ENCODE data around the gene GPR150.
"Not testable (repeated sequence)": the region's sequence is repeated elsewhere in the genome, so short reads cannot be mapped to it uniquely, and the experiment has no call there.

GPR150 gene

DNA sequence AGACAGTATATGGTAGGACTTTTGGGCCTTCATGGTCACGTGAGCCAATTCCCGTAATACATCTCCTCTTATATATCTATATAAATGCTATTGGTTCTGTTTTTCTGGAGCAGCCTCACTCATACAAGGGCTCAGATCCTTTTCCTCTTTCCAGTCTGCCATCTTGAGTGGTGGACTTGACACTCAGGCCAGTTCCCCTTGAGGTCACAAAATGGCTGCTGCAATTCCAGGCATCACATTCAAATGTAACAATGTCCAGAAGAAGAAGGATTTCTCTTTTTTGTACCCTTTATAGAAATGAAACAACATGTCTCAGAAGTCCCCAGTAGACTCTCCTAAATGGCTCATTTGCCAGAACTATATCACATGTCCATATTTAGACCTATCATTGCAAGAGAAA is 4.5 kb downstream of the GPR150 start:
- no peak for DNase-seq

GRCh38 chr5:95626701-95627100 is 6.8 kb downstream of the GPR150 start:
- DNase-seq, result no peak

GRCh38 chr5:95627971-95628810 is 8.3 kb downstream of the GPR150 start:
- DNase-seq, result no peak

DNA sequence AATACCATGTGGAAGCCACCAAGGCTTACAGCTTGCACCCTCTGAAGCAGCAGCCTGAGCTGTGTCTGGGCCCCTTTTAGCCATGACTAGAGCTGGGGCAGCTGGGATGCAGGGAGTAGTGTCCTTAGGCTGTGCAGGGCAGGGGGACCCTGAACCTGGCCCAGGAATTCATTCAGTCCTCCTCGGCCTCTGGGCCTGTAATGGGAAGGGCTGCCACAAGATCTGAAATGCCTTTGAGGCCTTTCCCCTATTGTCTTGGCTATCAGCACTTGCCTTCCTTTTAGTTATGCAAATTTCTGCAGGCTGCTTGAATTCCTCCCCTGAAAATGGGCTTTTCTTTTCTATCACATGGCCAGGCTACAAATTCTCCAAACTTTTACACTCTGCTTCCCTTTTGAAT is 9.0 kb downstream of the GPR150 start:
- no peak for DNase-seq

GRCh38 chr5:95630394-95630917 is 10.6 kb downstream of the GPR150 start:
- DNase-seq, result no peak

- DNase-seq, result no peak
These were observed 11.5 kb downstream of the GPR150 start for GRCh38 chr5:95631255-95631958.

DNA sequence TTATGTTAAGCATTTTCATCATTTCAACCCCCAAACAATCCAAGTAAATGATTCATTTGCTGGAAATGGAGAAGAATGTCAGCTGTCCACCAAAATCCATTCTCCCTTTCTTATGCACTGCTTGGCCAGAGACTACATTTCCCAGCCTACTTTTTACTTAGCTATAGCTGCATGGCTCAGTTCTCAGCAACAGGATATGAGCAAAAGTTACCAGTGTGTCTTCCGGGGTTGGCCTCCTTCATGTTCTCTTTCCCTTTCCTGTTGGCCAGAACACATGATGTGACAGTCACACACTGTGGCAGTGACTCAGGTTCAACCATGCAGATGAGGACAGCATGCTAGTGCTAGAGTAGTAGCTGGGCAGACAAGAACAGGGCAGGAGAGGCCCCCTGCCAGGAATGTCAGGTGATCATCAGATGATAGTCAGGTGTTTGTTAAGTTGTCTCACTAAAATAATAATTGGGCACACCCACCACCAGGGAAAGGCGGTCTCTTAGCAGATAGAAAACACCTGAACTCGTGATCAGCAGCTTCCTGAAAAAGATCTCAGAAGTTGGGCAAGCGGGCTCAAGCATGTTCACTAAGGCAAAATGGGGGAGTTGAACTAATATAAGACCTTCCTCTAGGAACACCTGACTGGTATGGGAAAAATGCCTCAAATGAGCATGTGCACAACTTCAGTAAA is 12.2 kb downstream of the GPR150 start:
- no peak for DNase-seq

- DNase-seq, result not testable (repeated sequence)
These were observed 13.1 kb downstream of the GPR150 start for GRCh38 chr5:95632942-95633341.

GRCh38 chr5:95633671-95634070 is 13.8 kb downstream of the GPR150 start:
- DNase-seq, result no peak

GRCh38 chr5:95634081-95634480 is 14.2 kb downstream of the GPR150 start:
- no peak for DNase-seq

DNA sequence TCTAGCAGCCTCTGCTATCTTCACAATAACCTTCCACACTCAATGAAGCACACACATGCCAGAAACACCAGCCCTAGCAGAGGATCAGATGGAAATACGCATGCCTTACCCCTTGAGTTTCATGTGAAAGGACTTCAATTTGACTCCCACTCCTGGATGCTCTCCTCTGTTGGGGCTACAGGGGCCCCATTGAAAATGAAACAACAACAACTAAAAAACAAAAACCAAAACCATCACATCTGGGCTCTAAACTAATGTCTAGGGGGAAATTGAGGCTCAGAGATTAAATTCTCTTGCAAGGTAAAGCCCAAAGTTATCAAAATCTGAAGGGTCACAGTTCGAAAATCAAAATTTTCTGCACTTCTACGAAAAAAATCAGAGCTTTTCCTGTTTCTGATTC is 18.7 kb downstream of the GPR150 start:
- no peak for DNase-seq

DNA sequence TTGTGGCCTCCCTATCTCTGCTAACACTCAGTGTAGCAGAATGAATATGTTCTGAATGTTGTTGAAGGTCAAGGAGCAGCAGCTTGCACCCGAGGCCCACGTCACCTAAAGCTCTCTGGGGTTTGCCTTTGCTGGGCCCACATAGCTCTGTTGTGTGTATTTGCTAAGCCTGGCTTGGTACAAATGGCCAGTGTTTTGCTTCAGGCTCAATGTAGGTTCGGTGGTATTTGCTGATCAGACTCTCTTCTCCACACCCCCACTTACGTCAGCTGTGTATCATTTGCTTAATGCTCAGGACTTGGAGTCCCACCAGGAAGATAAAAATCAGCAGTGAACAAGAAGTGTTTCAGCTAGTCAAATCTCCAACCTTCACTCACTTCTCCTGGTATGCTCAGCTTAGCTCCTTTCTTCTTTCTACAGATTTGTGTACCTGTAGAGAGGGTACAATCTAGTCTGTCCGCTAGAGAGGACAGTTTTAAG is 21.9 kb downstream of the GPR150 start:
- DNase-seq, result no peak

GRCh38 chr5:95643152-95643551 is 23.3 kb downstream of the GPR150 start:
- no peak for DNase-seq

DNA sequence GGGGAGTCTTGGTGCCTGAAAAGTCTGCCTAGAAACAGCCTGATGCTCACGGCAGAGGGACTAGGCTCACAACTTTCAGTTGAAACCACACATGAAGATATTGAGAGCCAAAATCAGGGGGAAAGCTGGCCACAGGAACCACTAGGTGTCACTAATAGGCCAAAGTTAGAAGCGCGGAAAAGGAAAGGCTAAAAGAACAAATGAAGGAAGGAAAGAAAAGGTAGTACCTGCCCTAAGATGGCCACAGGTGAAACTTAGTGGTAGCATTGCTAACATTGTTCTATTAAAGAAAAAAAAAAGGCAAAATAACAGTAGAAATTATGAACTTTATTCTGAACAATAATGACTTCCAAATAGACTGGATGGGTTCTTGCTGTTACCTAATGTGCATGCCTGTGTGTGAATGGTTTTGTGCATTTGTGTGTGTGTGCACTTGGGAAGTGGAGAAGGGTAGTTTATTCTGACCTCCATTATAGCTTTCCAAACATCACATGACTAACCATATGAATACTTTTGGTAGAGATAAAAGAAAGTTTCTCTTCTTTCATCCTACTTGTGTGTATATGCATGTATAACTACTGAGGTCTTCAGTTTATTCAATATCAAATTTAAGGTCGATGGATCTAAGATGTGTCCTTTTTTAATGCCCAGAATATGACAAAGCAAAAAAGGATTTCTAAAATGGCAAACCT is 24.6 kb downstream of the GPR150 start:
- no peak for DNase-seq

DNA sequence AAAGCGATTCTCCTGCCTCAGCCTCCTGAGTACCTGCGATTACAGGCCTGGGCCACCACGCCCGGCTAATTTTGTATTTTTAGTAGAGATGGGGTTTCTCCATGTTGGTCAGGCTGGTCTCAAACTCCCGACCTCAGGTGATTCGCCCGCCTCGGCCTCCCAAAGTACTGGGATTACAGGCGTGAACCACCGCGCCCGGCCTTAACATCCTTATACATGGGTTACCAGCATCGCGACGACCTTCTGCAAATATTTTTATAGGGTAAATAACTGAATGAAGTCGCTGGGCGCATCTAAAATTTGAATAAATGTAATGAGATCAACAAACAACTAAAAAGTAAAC is 26.3 kb downstream of the GPR150 start:
- DNase-seq, result not testable (repeated sequence)

DNA sequence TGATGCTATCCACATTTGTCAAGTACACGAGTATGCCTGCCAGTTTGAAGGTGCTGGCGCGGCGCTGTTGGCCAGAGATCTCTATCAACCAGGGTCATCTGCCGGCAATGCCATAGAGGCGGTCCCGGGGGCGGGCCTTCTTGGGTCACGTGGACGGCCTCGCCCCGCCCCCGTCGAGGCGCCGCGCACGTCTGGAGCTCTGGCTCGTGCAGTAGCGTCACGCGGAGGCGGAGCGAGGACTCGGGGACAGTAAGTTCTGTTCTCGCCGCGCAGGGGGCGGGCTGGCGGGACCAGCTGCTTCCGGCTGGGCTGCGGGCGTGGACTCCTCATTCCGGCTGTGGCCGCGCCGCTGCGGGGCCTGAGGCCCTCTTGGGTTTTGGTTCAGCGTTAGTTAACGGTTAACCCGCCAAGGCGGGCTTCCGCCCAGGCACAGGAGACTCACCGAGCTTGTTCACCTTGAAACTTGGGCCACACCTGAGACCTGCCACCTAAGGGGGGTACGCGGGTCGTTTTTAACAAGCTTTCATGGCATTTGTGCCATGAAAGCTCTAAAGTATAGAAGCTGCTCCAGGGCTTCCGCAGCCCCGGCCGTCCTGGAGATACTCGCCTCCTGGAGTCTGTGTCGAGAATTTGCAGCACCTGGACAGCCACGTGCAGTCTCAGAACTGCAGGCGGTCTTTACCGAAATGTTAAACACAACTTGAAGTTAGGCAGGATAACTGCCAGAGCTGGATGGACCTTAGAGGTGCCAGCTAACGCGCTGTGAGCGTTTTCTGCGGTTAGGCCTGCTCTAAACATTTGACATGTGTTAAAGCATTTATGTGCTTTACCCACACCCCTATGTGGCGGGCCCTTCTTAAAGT is 26.9 kb downstream of the GPR150 start, which contains the start of gene RFESD:
RFESD (plus strand) TSS at position 209 of the 863 bp plus-strand sequence. CDS start 5,495 bp downstream, outside the sequence.
- DNase-seq, result peak; percentile 85 to 88

DNA sequence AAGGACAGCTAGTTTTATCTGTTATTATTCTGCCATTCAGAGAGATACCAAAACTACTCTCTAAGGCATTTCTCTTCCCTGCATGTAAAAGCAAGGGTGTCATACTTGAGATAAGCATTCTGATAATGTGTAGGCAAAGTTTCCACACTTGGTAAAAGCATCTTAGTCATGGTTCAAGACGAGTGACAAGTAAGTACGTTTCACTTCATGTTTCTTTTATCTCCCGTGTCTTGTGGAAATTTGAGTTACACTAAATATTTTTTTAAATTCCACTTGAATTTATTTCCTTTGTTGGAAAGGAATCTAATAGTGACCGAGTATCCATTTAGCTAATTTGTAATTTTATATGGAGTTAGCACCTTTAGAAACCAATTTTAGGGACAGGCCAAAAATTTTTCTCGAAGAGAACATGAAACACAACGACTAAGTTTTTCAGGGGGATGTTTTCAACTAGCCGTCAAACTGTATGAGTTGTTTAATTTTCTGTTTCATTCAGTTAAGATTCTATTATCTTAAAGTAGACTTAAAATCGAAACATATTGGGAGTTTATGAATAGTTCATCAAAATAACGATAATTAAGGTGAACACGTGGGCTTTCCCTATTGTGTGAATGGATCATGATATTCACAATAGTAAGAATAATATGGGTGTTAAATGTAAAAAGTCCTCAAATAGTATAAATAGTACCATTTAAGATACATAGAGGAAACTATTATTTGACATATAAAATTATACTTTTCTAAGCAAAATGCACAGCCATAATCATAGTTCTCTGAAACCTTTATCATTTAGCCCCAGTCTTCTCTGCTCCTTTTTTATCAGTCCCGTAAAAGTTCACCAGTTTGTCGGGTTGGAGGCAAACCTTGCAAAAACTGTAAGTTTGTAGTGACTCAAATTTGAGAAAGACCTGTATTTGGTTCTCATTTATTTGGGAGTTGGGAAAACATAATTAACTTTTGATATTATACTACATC is 28.3 kb downstream of the GPR150 start:
- DNase-seq, result no peak

DNA sequence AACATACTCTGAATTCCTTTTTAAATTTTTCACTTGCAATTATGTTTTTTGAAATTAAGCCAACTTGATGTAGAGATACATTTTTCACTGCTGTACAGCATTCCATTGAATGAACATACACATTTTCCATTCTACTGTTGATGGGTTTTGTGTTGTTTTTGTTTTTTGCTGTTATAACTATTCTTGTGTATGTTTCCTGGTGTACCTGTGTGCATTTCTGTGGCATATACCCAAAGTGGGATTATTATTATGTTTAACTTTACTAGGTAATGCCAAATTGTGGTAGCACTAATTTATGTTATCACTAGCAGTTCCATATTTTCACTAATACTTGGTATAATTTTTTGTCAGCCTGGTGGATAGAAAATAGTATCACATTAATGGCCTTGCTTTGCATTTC is 29.4 kb downstream of the GPR150 start:
- DNase-seq, result no peak

DNA sequence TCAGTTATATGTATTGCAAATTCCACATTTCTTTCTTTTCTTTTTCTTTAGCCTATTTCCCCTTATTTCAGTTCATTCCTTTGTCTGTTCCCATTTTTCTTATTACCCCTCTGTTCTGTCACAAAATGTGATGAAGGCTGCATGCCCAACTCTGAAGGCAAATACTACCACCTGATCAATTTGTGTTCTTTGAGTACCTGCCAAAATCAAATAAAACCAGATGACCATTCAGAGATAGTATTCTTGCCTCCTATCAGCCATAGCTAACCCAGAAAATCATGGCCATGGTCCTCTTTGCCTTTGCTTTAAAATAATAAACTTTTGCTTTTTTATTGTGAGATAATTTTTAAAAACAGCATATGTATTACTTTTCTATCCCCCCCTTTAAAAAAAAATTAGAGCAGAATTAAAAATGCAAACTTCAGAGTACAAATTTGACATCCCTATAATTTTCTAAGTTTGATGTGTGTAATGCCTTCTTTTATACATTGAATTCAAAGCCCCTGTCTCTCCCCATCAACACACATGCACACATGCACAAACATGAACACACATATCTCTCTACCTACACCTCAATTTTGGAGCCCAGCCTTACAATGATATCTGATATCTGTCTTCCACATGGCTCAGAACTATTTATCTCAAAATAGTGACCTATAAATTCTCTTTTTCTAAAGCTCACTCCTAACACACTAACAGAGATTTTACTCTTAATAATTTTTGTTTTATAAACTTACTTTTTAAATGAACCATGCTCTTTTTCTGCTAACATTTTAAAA is 30.1 kb downstream of the GPR150 start:
- DNase-seq, result no peak

DNA sequence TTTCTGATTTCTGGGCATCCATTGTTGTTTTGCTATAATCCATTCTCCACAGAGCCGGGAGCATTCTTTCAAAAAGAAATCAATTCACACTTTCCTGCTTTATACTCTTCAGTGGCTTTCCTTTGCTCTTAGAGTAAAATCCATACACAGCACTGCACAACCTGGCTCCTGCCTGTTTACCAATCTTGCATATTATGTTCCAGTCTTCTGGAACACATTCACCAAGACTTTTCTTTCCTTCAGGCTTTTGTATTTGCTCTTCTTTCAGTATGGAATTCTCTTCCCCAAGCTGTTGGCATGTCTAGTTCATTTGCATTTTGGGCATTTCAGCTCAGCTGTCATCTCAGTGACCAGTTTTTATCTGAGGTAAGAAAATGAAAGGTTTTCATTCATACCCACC is 33.0 kb downstream of the GPR150 start:
- DNase-seq, result no peak
